K562 treated with DMSO at 1 percent for 48 hours (cell line): ENCODE measurements around the gene ADAP1. TPM values are rescaled to one million over a fixed set of nuclear protein-coding genes. Genes with fewer than 3 reads are reported as not detected.

Experiments
- total RNA-seq: library from RNA; unstranded; fragments of 300-600 nt; gene quantifications from 2 replicates; pipeline ENCODE4 v1.2.3, GENCODE V29; 2022; ENCODE audit warnings: low replicate concordance; ENCODE audit errors: extremely low read depth

ADAP1 gene
- not detected in 2 replicates for total RNA-seq

DNA sequence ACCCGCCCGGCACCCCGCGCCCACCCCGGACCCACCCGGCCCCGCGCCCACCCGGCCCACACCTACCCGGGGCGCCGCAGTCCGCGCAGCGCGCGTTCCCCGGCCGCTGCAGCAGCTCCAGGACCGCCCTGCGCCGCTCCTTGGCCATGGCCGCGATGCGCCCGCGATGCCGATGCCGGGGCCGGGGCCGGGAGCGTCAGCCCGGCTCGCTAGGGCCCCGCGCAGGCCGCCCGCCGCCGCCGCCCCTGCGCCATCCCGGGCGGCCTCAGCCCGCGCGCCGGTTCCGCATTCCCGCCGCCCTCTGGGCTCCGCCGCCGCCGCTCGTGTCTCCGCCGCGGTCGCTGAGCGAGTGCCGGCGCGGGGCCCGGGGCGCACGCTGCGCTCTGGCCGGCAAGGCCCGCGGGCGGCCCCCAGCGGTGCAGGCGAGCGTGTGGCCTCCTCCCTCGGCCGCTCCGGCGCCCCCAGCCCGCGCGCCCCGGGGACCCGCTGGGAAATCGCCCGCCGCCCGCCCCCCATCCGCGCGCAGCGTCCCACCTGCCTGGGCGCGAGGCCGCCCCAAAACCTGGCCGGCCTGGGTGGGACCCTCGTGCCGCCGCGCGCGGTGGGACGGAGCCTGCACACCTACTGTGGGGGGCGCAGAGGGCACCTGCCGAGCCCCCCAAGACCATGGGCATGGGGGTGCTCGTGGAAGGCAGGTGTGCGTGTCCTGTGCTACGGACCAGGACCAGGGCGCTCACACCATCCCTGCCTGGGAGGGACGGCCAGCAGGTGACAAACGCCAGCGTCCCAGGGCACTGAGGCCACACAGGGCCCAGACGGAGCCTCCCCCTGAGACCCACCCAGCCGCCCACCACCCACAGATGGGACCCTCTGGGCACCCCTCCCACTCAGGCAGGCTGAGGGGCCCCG lies at the start of gene ADAP1:
Gene ADAP1, minus strand, starts transcription at position 351 of the 909 bp plus-strand sequence. Its CDS starts 203 bp downstream, at position 148.

GRCh38 chr7:983004-983615 lies 28.6 kb upstream of the ADAP1 start, which contains the start of gene CYP2W1:
CYP2W1 (plus strand) TSS chr7:983181; CDS start chr7:983212, 31 bp downstream.

GRCh38 chr7:974820-975681 lies 20.6 kb upstream of the ADAP1 start, which contains the start of gene COX19:
COX19 (minus strand) TSS chr7:975549; CDS start chr7:975509, 40 bp downstream.

GRCh38 chr7:876077-876971 lies 78.2 kb downstream of the ADAP1 start, which contains the start of gene GET4:
GET4 (plus strand) TSS chr7:876554; CDS start chr7:876646, 92 bp downstream.

Other genes with a start within 250 kb of the ADAP1 start
- gene DNAAF5, start 228.0 kb downstream of the ADAP1 start, total RNA-seq = not detected in 2 replicates
- gene PRKAR1B, start 227.4 kb downstream of the ADAP1 start, total RNA-seq = not detected in 2 replicates
- not detected in 2 replicates for gene SUN1, start 122.2 kb downstream of the ADAP1 start, total RNA-seq
- not detected in 2 replicates for gene GET4, start 78.1 kb downstream of the ADAP1 start, total RNA-seq
- gene COX19, start 20.9 kb upstream of the ADAP1 start, total RNA-seq = not detected in 2 replicates
- gene CYP2W1, start 28.5 kb upstream of the ADAP1 start, total RNA-seq = not detected in 2 replicates
- not detected in 2 replicates for gene GPR146, start 89.9 kb upstream of the ADAP1 start, total RNA-seq
- not detected in 2 replicates for gene GPER1, start 133.4 kb upstream of the ADAP1 start, total RNA-seq
- not detected in 2 replicates for gene ZFAND2A, start 205.5 kb upstream of the ADAP1 start, total RNA-seq